Measurements from ENCODE around the gene IQSEC1. TPM values are rescaled to one million over a fixed set of nuclear protein-coding genes. Genes with fewer than 3 reads are reported as not detected.
A peak's percentile ranks its signal among the peaks of the same experiment; 100 is the strongest.

The IQSEC1 gene
- polyA plus RNA-seq, 3 donors from 2014 or later, result 9.0 to 40.5 (median 15.3) TPM

GRCh38 chr3:12981306-12982275, 91.6 kb downstream of the IQSEC1 start:
- Mint-ChIP-seq H3K9me3 (no peaks in the 10 kb centered on the region), H3K4me1 (peaks cover 60 to 71% of the 10 kb centered on the region in 2 donors), H3K4me3 (peak overlapping the region; percentile 23 to 72 (median 45)), H3K36me3 (no peaks in the 10 kb centered on the region), H3K27ac (peak overlapping the region; percentile 76 to 87 (median 78)), H3K27me3 (ENCODE audit: low read depth in 3 of 3) (peaks cover 2% of the 10 kb centered on the region in 3 donors)
- peak in 1 of 3 donors; percentile 14 for DNase-seq

- Mint-ChIP-seq H3K36me3 (no peaks in the 10 kb centered on the region), H3K4me1 (peaks cover 62 to 75% of the 10 kb centered on the region in 2 donors), H3K4me3 (peak overlapping the region in 2 of 5 donors; percentile 34 to 61), H3K27ac (peak overlapping the region; percentile 39 to 79 (median 76)), H3K9me3 (no peaks in the 10 kb centered on the region), H3K27me3 (ENCODE audit: low read depth in 3 of 3) (peaks cover 0 to 2% (median 2%) of the 10 kb centered on the region in 3 donors)
- no peak for DNase-seq
Measured at GRCh38 chr3:12980596-12981290, 92.5 kb downstream of the IQSEC1 start.

- H3K27ac Mint-ChIP-seq, result peak overlapping the region in 1 of 6 donors; percentile 48
- peaks cover 67 to 80% of the 10 kb centered on the region in 2 donors for H3K4me1 Mint-ChIP-seq
- H3K4me3 Mint-ChIP-seq, result no peak overlapping the region
- peaks cover 0 to 5% (median 0%) of the 10 kb centered on the region in 3 donors for H3K36me3 Mint-ChIP-seq
- DNase-seq, result no peak
- H3K27me3 Mint-ChIP-seq (ENCODE audit: low read depth in 3 of 3), result peaks cover 0 to 2% (median 2%) of the 10 kb centered on the region in 3 donors
- H3K9me3 Mint-ChIP-seq, result no peaks in the 10 kb centered on the region
Measured at GRCh38 chr3:12979947-12980487, 93.2 kb downstream of the IQSEC1 start.

DNA sequence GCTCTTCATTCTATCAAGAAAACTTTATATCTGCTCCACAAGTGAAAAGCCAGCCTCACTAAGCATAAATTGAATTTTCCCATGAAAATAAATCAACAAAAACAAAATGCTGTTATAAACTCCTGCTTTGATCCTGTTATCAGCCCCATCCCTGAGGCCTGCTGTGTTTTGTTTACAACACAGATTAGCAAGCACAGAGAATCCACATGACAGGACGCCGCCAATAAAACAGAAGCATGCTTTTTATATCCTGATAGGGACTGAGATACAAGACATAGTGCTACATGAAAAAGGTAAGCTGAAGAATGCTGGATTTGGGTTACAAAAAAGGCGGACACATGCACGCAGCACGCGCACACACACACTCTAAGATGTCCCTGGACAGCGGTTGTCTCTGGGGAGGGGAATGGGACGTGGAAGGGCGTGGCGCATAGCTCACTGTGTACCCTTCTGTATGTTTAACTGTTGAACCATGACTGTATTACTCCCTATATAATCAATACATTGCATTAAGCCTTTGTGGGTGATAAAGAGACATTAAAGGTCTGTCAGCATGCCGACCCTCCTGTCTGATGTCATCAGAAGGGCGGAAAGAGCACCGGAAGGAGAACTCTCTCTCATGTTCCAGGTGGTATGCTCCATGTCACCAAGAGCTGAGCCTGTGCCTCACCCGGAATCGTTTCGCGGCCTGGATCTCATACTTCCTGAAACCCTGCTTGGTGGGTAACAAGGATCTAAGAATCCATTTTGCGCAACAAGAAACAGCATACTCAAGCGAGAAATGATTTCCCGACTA, 93.9 kb downstream of the IQSEC1 start:
- H3K27ac Mint-ChIP-seq, result peak overlapping the region in 2 of 6 donors; percentile 4 to 27
- no peaks in the 10 kb centered on the region for H3K9me3 Mint-ChIP-seq
- H3K27me3 Mint-ChIP-seq (ENCODE audit: low read depth in 3 of 3), result peaks cover 0 to 2% (median 2%) of the 10 kb centered on the region in 3 donors
- H3K4me3 Mint-ChIP-seq, result no peak overlapping the region
- peaks cover 0 to 5% (median 0%) of the 10 kb centered on the region in 3 donors for H3K36me3 Mint-ChIP-seq
- DNase-seq, result no peak
- peaks cover 71 to 83% of the 10 kb centered on the region in 2 donors for H3K4me1 Mint-ChIP-seq

- no peak for DNase-seq
- Mint-ChIP-seq H3K27ac (peak overlapping the region in 1 of 6 donors; percentile 42), H3K4me1 (peaks cover 71 to 83% of the 10 kb centered on the region in 2 donors), H3K27me3 (ENCODE audit: low read depth in 3 of 3) (peaks cover 0 to 2% (median 0%) of the 10 kb centered on the region in 3 donors), H3K36me3 (peaks cover 0 to 5% (median 0%) of the 10 kb centered on the region in 3 donors), H3K9me3 (no peaks in the 10 kb centered on the region), H3K4me3 (no peak overlapping the region)
Measured at GRCh38 chr3:12978682-12979081, 94.5 kb downstream of the IQSEC1 start.

DNA sequence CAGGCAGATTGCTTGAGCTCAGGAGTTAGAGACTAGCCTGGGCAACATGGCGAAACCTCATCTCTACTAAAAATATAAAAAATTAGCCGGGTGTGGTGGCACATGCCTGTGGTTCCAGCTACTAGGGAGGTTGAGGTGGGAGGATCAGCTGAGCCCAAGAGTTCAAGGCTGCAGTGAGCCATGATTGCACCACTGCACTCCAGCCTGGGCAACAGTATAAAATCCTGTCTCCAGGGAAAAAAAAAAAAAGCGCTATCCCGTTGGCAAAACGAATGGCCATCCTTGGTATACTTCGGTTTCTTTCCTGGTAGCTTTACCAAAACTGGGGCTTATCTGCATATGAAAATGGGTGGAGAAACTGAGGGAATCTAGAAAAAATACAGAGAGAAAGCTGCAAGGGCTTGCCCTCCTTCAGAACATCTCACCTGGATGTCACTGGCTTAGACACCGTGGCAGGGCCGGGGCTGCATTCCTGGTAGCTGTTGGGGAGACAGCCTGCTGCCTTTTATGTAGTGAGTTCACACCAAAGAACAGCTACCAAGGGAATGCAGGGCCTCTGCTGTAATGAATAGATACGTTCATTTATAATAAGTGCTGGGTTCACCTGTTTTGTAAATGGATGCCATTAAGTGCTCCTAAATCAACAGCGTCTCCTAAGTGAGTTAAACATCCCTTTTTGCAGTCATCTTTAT, 96.0 kb downstream of the IQSEC1 start:
- H3K36me3 Mint-ChIP-seq, result peaks cover 0 to 5% (median 0%) of the 10 kb centered on the region in 3 donors
- H3K9me3 Mint-ChIP-seq, result no peaks in the 10 kb centered on the region
- no peak overlapping the region for H3K4me3 Mint-ChIP-seq
- no peak for DNase-seq
- H3K27me3 Mint-ChIP-seq (ENCODE audit: low read depth in 3 of 3), result no peaks in the 10 kb centered on the region
- peaks cover 71 to 83% of the 10 kb centered on the region in 2 donors for H3K4me1 Mint-ChIP-seq
- H3K27ac Mint-ChIP-seq, result no peak overlapping the region

- peaks cover 0 to 5% (median 0%) of the 10 kb centered on the region in 3 donors for H3K36me3 Mint-ChIP-seq
- H3K4me3 Mint-ChIP-seq, result no peak overlapping the region
- H3K4me1 Mint-ChIP-seq, result peaks cover 68 to 80% of the 10 kb centered on the region in 2 donors
- DNase-seq, result no peak
- no peaks in the 10 kb centered on the region for H3K27me3 Mint-ChIP-seq (ENCODE audit: low read depth in 3 of 3)
- peak overlapping the region in 3 of 6 donors; percentile 7 to 67 (median 51) for H3K27ac Mint-ChIP-seq
- H3K9me3 Mint-ChIP-seq, result no peaks in the 10 kb centered on the region
Measured at GRCh38 chr3:12975748-12976522, 97.3 kb downstream of the IQSEC1 start.

GRCh38 chr3:12974819-12975218, 98.4 kb downstream of the IQSEC1 start:
- peaks cover 0 to 10% (median 0%) of the 10 kb centered on the region in 3 donors for H3K36me3 Mint-ChIP-seq
- peak overlapping the region in 2 of 6 donors; percentile 12 to 28 for H3K27ac Mint-ChIP-seq
- H3K4me3 Mint-ChIP-seq, result peak overlapping the region in 3 of 5 donors; percentile 18 to 51 (median 27)
- H3K4me1 Mint-ChIP-seq, result peaks cover 68 to 81% of the 10 kb centered on the region in 2 donors
- DNase-seq, result no peak
- no peaks in the 10 kb centered on the region for H3K9me3 Mint-ChIP-seq
- H3K27me3 Mint-ChIP-seq (ENCODE audit: low read depth in 3 of 3), result no peaks in the 10 kb centered on the region

DNA sequence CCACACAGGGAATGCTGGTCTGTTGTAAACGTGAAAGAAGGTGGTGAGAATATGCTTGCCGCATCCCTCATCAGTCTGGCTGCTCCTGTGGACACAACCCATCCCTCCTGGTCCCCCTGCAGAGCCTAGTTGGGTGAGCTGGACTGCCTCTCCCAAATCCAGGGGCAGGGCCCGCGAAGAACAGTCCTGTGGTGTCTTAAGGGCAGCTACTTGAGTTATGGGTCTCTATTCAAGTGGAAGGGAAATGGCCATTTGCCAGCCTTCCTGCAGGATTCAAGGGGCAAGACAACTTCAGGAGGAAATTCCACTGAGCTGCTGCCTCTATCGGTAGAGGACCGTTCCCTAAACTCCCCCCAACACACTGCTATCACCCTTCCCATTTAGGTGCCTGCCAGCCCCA, 98.9 kb downstream of the IQSEC1 start:
- DNase-seq, result no peak
- Mint-ChIP-seq H3K4me1 (peaks cover 65 to 80% of the 10 kb centered on the region in 2 donors), H3K4me3 (peak overlapping the region in 4 of 5 donors; percentile 18 to 72 (median 46)), H3K36me3 (peaks cover 0 to 10% (median 1%) of the 10 kb centered on the region in 3 donors), H3K27me3 (ENCODE audit: low read depth in 3 of 3) (peaks cover 0 to under 1% (median 0%) of the 10 kb centered on the region in 3 donors), H3K9me3 (no peaks in the 10 kb centered on the region), H3K27ac (peak overlapping the region in 4 of 6 donors; percentile 7 to 75 (median 28))

DNA sequence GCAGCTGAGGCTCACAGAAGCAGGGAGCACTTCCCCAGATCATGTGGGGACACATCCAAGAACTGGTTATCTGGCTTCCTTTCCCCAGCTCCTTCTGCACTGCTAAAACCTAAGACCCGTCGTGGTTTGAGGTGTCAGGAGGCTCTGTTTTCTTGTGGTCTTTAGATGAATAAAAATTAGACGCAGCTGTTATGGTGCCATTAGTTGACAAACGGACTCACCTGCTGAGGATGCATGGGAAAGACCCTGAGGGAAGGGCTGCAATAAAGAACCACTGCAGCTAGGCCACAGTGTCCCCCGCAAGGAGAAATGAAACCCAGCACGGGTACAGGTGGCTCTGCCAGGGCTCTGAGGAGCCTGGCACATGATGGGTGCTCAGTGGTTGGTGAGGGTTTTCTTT, 99.4 kb downstream of the IQSEC1 start:
- H3K27me3 Mint-ChIP-seq (ENCODE audit: low read depth in 3 of 3), result peaks cover 0 to 2% (median 0%) of the 10 kb centered on the region in 3 donors
- H3K4me1 Mint-ChIP-seq, result peaks cover 66 to 80% of the 10 kb centered on the region in 2 donors
- H3K36me3 Mint-ChIP-seq, result peaks cover 0 to 10% (median 6%) of the 10 kb centered on the region in 3 donors
- peak overlapping the region in 4 of 6 donors; percentile 7 to 78 (median 52) for H3K27ac Mint-ChIP-seq
- no peaks in the 10 kb centered on the region for H3K9me3 Mint-ChIP-seq
- peak; percentile 22 to 29 (median 25) for DNase-seq
- H3K4me3 Mint-ChIP-seq, result peak overlapping the region; percentile 18 to 72 (median 44)

DNA sequence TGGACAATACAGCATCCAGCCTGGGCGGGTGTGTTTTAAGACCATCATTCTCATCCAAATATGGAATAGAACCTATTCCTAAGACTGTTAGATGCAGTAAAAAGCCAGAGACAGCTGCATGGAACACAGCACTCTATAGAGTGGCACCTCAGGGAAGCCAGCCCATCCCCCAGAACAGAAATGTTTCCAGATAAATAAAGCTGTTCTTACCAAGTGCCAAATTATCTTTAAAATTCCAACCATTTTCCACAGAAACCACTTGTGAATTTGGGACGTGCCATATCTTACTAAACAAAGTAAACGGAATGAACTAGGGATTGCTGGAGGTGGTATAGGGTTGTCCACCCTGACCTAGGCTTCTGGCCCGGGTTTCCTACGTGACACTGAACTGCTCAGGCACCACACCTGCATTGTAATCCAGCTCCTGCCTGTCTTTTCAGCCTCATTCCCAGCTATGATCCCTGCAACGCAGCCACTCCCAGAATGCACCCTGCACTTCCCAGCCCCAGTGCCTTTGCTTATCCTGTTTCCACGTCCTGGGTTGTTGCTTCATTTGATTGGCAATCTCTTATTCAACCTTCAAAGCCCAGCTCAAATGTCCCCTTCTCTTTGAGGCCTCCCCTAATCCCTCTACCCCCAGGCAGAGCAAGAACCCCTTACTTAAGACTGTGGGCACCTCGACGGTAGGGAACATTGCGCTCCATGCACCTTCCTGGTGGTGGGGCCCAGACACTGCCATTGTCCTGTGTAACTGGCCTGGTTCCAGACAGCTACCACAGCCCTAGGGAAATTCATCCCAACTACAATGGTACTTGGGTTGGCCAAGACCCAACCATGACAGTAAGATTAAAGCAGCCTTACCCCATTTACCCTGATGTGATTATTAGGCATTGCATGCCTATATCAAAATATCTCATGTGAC, 100.2 kb downstream of the IQSEC1 start:
- Mint-ChIP-seq H3K9me3 (no peaks in the 10 kb centered on the region), H3K27me3 (ENCODE audit: low read depth in 3 of 3) (peaks cover 0 to 3% (median under 1%) of the 10 kb centered on the region in 3 donors), H3K4me1 (peaks cover 72 to 86% of the 10 kb centered on the region in 2 donors), H3K36me3 (peaks cover 0 to 10% (median 6%) of the 10 kb centered on the region in 3 donors), H3K27ac (peak overlapping the region; percentile 12 to 78 (median 62)), H3K4me3 (peak overlapping the region; percentile 30 to 73 (median 67))
- no peak for DNase-seq

Measured in immature natural killer cell (primary cell).